Loucy (cell line): ENCODE results near the gene APOO.

Experiments
- H2AFZ ChIP-seq: fragments of 200-600 bp; sonication (generic); 2 replicates; pipeline ENCODE4 v1.6.0; 2016; ENCODE audit warnings: antibody characterized with exemption, mild to moderate bottlenecking, low read length, moderate library complexity
- H3F3A ChIP-seq: fragments of 200-600 bp; 2 replicates; pipeline ENCODE4 v1.6.0; 2016; ENCODE audit warnings: antibody characterized with exemption, low read depth, mild to moderate bottlenecking
- H3K27me3 ChIP-seq: fragments of 200-600 bp; sonication (generic); 2 replicates; pipeline ENCODE4 v1.6.1; 2014; ENCODE audit warnings: low read length, mild to moderate bottlenecking; ENCODE audit not compliant: insufficient read depth, poor library complexity, severe bottlenecking
- H3K36me3 ChIP-seq: fragments of 200-600 bp; sonication (generic); 2 replicates; pipeline ENCODE4 v1.6.1; 2016; ENCODE audit warnings: low read length; ENCODE audit not compliant: insufficient read depth
- H3K4me1 ChIP-seq: fragments of 200-600 bp; sonication (generic); 2 replicates; pipeline ENCODE4 v1.5.1; 2014; ENCODE audit warnings: low read length, mild to moderate bottlenecking; ENCODE audit not compliant: insufficient read depth, poor library complexity, severe bottlenecking
- H3K4me2 ChIP-seq: fragments of 200-600 bp; sonication (generic); 2 replicates; pipeline ENCODE4 v1.6.0; 2014; ENCODE audit warnings: antibody characterized with exemption, low read length, low read depth, mild to moderate bottlenecking; ENCODE audit not compliant: poor library complexity, severe bottlenecking
- H3K4me3 ChIP-seq: fragments of 200-600 bp; sonication (generic); 2 replicates; pipeline ENCODE4 v1.5.1; 2014; ENCODE audit warnings: low read length, mild to moderate bottlenecking, mixed read lengths; ENCODE audit not compliant: poor library complexity, severe bottlenecking
- H3K79me2 ChIP-seq: fragments of 200-600 bp; sonication (generic); 2 replicates; pipeline ENCODE4 v1.6.1; 2014; ENCODE audit warnings: low read length; ENCODE audit not compliant: insufficient read depth
- H3K9ac ChIP-seq: fragments of 200-600 bp; sonication (generic); 2 replicates; pipeline ENCODE4 v1.6.0; 2014; ENCODE audit warnings: mild to moderate bottlenecking, low read depth, low read length, moderate library complexity; ENCODE audit not compliant: poor library complexity, severe bottlenecking
- H3K9me2 ChIP-seq: fragments of 200-600 bp; sonication (generic); replicated peaks from 2 replicates; pipeline ENCODE4 v1.6.1; 2016; ENCODE audit warnings: low read depth, low read length, mixed read lengths
- H3K9me3 ChIP-seq: fragments of 200-600 bp; sonication (generic); 2 replicates; pipeline ENCODE4 v1.6.1; 2014; ENCODE audit warnings: mild to moderate bottlenecking, antibody characterized with exemption, low read length, low read depth; ENCODE audit not compliant: insufficient read depth
- H4K20me1 ChIP-seq: fragments of 200-600 bp; sonication (generic); 2 replicates; pipeline ENCODE4 v1.6.0; 2014; ENCODE audit warnings: antibody characterized with exemption, low read length, mild to moderate bottlenecking; ENCODE audit not compliant: insufficient read depth, poor library complexity, severe bottlenecking
- EZH2phosphoT487 ChIP-seq: fragments of 200-600 bp; IDR thresholded peaks from 2 replicates; pipeline ENCODE4 v1.6.1; 2018; ENCODE audit warnings: antibody characterized with exemption, mild to moderate bottlenecking, moderate library complexity, borderline replicate concordance
- TF ChIP-seq, protein P1 (sequence below): fragments of 200-600 bp; sonication (generic); conservative IDR thresholded peaks from 2 replicates; pipeline ENCODE4 v1.5.1; 2014; ENCODE audit warnings: mild to moderate bottlenecking, antibody characterized with exemption, low read length

APOO gene

DNA sequence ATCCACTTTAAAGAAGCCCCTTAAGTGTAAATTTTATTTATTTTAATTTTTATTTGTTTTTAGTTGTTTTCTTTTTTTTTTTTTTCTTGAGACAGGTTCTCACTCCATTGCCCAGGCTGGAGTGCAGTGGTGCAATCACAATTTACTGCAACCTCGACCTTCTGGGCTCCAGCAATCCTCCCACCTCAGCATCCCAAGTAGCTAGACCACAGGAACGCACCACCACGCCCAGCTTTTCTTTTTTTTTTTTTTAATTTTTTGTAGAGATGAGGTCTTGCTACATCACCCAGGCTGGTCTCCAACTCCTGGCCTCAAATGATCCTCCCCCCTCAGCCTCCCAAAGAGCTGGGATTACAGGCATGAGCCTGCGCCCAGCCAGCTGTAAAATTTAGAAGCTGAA, 118.8 kb downstream of the APOO start:
- peaks cover 7% of the 10 kb centered on the region for H3K4me1 ChIP-seq
- no peaks in the 10 kb centered on the region for H3K9me3 ChIP-seq
- H3K27me3 ChIP-seq = no peaks in the 10 kb centered on the region
- TF ChIP-seq, protein P1, sequence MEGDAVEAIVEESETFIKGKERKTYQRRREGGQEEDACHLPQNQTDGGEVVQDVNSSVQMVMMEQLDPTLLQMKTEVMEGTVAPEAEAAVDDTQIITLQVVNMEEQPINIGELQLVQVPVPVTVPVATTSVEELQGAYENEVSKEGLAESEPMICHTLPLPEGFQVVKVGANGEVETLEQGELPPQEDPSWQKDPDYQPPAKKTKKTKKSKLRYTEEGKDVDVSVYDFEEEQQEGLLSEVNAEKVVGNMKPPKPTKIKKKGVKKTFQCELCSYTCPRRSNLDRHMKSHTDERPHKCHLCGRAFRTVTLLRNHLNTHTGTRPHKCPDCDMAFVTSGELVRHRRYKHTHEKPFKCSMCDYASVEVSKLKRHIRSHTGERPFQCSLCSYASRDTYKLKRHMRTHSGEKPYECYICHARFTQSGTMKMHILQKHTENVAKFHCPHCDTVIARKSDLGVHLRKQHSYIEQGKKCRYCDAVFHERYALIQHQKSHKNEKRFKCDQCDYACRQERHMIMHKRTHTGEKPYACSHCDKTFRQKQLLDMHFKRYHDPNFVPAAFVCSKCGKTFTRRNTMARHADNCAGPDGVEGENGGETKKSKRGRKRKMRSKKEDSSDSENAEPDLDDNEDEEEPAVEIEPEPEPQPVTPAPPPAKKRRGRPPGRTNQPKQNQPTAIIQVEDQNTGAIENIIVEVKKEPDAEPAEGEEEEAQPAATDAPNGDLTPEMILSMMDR = no peak
- no peak for TF ChIP-seq EZH2phosphoT487
- H3K79me2 ChIP-seq = peaks cover 11% of the 10 kb centered on the region
- no peak overlapping the region for H2AFZ ChIP-seq
- no peaks in the 10 kb centered on the region for H3K36me3 ChIP-seq
- no peaks in the 10 kb centered on the region for H3F3A ChIP-seq
- H3K9me2 ChIP-seq = no peaks in the 10 kb centered on the region
- no peaks in the 10 kb centered on the region for H4K20me1 ChIP-seq
- no peak overlapping the region for H3K4me3 ChIP-seq
- no peak overlapping the region for H3K4me2 ChIP-seq
- no peak overlapping the region for H3K9ac ChIP-seq

DNA sequence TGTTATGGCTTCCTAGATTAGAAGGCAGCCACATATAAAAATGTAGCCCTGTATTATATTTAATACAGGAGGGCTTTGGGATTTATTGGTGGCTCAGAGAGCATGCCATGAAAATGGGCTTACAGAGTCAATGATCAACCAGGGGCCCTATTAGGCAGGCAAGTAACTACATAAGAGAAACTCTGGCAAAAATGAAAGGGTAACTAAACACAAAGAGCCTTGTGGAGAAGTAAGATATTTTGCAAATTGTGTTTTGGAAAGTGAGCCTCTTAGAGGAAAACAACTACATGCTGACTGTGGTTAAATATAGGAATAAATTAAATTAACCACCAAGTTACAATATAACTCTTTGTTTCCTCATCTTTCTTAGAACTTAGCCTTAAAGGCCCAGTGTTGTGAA, 119.2 kb downstream of the APOO start:
- no peaks in the 10 kb centered on the region for H3K9me3 ChIP-seq
- peaks cover 15% of the 10 kb centered on the region for H3K79me2 ChIP-seq
- H4K20me1 ChIP-seq = no peaks in the 10 kb centered on the region
- H3K9me2 ChIP-seq = no peaks in the 10 kb centered on the region
- TF ChIP-seq, protein P1 = no peak
- no peak for TF ChIP-seq EZH2phosphoT487
- H2AFZ ChIP-seq = no peak overlapping the region
- H3K4me3 ChIP-seq = no peak overlapping the region
- H3K9ac ChIP-seq = no peak overlapping the region
- H3K27me3 ChIP-seq = no peaks in the 10 kb centered on the region
- no peaks in the 10 kb centered on the region for H3K36me3 ChIP-seq
- H3F3A ChIP-seq = no peaks in the 10 kb centered on the region
- H3K4me1 ChIP-seq = peaks cover 7% of the 10 kb centered on the region
- H3K4me2 ChIP-seq = no peak overlapping the region

DNA sequence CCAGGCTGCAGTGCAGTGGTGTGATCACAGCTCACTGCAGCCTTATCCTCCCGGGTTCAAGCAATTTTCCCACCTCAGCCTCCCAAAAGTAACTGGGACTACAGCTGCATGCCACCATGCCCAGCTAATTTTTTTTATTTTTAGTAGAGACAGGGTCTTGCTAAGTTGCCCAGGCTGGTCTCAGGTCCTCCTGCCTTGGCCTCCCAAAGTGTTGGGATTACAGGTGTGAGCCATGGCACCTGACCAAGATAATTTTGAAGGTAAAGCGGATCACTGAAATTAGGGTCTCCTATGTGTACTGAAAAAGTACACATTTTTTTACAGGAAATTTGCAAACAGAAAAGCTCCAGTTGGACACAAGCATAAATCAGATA, 120.0 kb downstream of the APOO start:
- Histone ChIP-seq H3K9me3 (no peaks in the 10 kb centered on the region), H3K4me2 (no peak overlapping the region), H3K9ac (no peak overlapping the region), H3K27me3 (no peaks in the 10 kb centered on the region), H4K20me1 (no peaks in the 10 kb centered on the region), H2AFZ (no peak overlapping the region), H3F3A (no peaks in the 10 kb centered on the region), H3K9me2 (no peaks in the 10 kb centered on the region), H3K4me3 (no peak overlapping the region), H3K4me1 (peaks cover 7% of the 10 kb centered on the region), H3K79me2 (peaks cover 16% of the 10 kb centered on the region), H3K36me3 (no peaks in the 10 kb centered on the region)
- TF ChIP-seq, protein P1 = no peak
- no peak for TF ChIP-seq EZH2phosphoT487
